ENCODE results near the gene ALDH3A2.
"Not testable (repeated sequence)": the region's sequence is repeated elsewhere in the genome, so short reads cannot be mapped to it uniquely, and the experiment has no call there.

The ALDH3A2 gene

DNA sequence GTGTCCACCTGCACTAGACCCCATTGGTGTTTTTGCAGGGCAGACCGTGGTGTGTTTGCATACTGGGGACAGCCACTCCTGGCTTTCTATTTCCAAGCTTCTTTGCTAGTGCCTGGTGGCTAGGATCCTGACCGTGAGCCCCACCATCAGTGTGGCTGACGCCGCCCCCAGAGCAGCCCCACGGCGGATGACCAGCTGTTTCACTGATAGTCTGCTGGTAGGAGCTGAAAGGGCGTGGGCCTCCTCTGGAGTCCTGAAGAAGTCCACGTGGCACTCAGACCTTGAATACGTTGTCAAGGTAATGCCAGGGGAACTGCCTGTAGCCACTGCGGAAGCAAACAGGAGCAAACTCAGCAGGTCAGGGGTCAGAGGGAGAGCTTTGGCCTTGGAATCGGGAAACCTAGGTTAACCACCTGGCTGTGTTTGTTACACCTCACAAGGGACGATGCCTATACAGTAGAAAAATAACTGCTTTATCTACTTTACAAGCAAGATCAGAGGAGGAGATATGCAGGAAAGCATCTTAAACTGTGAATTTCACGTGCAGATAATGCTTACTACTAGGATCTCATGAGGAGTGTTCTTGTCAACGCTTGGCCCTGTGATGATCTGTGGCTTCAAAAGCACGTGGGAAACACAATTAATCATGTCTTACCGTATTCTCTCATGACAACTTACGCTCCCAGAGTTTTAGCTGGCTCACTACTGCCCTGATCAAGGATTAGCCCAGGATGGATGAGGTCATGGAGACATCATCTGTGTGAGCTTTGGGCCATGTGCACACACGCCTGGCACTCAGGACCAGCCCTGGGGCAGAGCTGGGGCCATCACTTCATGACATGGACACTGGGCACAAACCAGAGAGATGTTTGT, 30.3 kb downstream of the ALDH3A2 start:
- no peak for DNase-seq (ENCODE audit: low read depth)

DNA sequence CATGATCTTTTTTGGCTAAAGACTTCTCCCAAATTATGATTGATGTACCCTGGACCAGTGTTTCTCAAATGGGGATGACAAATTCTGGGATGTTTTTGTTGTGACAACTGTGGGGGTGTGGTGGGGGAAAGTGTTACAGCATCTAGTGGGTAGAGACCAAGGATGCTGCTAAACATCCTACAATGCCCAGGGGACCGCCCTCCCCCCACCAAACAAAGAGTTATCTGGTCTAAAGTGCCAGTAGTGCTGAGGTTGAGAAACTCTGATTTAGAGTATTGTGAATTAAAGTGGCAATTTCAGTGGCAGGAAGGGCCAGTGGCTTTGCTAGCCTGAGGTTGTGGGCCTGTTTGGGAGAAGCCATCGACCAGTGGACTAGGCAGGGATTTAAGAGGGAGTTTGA, 34.6 kb downstream of the ALDH3A2 start:
- DNase-seq (ENCODE audit: low read depth), result no peak

- not testable (repeated sequence) for DNase-seq (ENCODE audit: low read depth)
Observed at GRCh38 chr17:19684909-19685580, 36.5 kb downstream of the ALDH3A2 start.

GRCh38 chr17:19686400-19687090, 38.0 kb downstream of the ALDH3A2 start:
- DNase-seq (ENCODE audit: low read depth), result no peak

DNA sequence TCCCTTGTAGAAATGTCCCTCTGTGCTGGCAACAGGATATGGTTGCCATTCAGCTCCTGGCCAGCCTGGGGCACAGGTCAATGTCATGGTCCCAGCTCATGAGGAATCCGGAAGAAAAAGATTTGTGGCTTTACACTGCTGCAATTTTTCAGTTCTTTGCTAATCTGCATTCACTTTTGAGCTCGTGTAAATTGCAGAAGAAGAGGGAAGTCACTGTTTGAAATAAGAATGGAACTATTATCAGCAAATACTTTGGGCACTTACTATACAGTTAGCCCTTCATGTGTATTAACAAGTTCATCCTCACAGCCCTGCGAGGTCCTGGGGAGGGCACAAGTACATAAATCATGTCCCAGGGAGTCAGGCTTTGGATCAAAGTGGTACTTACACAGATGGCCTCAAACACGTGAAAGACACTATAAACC, 53.7 kb downstream of the ALDH3A2 start:
- DNase-seq (ENCODE audit: low read depth), result no peak

GRCh38 chr17:19703106-19703827, 54.7 kb downstream of the ALDH3A2 start:
- no peak for DNase-seq (ENCODE audit: low read depth)

DNA sequence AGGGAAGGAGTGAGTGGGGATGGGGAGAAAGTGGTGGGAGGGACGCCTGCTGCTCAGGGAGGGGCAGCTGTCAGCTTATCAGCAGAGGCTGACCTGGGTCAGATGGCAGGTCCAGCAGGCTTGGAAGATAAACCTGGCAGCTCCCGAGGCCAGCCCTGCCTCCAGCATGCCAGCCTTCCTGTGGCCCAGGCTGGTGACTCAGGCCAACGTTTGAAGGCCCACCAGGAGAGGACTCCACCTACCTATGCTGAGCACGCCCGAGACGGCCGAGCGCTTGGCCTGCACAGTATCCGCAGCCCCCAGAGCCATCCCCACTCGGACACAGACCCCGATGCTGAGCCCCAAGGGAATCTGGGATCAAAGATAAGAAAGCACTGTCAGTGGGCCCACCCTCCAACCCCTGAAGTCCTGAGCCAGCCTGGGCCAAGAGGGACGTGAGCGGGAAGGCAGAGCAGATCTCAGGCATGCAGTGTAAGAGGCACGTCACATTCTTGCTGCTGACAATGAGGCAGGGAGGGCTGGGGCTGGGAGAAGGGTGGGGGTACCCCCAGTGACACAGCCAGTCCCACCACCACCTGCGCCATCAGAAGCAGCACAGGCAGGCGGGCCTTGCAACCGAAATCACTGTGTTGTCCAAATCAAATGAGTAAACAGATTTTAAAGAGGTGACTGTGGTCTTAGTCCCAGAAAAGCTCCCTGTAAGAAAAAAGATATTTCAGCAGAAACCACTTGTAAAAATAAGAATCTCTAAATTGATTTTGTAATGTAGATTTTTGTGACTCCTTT, 55.5 kb downstream of the ALDH3A2 start:
- DNase-seq (ENCODE audit: low read depth), result no peak

GRCh38 chr17:19705201-19705600, 56.6 kb downstream of the ALDH3A2 start:
- DNase-seq (ENCODE audit: low read depth), result no peak

- DNase-seq (ENCODE audit: low read depth), result no peak
Observed at GRCh38 chr17:19705771-19706770, 57.5 kb downstream of the ALDH3A2 start.

- DNase-seq (ENCODE audit: low read depth), result no peak
Observed at GRCh38 chr17:19706791-19707727, 58.5 kb downstream of the ALDH3A2 start.

- no peak for DNase-seq (ENCODE audit: low read depth)
Observed at GRCh38 chr17:19707728-19708221, 59.2 kb downstream of the ALDH3A2 start.

DNA sequence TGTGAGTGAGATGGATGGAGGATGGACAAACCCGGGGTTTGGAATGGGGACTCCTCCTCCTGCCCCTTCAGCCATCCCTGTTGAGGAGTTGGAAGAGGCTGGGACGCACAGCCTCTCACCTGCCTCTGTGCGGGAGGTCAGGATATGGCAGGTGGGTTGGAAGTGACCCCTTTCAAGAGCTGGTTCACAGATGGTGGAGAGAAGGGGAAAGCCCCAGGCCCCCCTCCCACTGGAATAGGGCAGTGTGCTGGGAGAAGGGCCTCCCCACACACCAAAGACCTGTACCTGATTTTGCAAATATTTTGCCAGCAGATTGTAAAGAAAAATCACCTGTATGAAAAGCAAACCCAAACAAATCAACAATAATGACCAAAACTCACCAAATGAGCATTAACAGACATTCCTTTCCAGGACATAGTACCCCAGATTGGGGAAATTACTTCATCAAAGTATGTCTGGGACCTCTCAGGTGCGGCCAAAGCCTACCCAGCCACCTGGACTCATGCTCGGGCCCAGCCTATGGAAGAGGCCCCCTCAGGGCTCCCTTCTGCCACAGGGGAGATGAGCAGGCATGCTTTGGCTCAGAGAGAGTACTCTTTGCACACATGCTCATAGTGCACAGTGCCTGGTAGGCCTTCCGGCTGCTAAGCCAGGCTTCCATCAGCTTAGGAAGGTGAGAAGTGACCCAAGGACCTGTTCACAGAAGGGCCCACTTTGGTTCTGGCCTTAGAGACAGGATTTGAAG, 60.1 kb downstream of the ALDH3A2 start:
- no peak for DNase-seq (ENCODE audit: low read depth)

GRCh38 chr17:19709841-19710240, 61.3 kb downstream of the ALDH3A2 start:
- DNase-seq (ENCODE audit: low read depth), result no peak

DNA sequence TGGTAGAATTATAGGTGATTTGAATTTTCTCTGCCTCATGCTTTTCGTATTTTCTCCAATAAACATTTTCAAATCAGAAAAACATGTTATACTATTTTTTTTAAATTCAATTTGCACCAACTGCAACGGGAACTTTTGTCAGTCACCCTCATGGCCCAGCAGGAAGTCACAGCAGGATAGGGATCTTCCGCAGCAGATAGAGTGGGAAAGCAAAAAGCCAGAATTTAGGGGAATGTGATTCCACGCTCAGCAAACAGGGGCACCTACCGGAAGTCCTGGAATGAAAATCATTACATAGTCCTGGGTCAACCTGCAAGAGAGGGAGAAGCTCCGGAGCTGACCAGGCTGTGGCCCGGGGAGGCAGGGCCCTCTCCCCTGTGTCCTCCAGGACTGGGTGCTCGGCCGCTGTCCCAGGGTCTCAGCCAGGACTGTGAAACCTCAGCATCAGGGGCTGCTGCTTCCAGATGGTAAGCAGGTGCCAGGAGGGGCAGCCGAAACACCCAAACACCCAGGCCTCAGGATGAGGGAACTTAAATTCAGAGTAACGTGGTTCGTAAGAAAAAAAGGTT, 64.0 kb downstream of the ALDH3A2 start:
- no peak for DNase-seq (ENCODE audit: low read depth)

GRCh38 chr17:19713462-19713861, 64.9 kb downstream of the ALDH3A2 start:
- DNase-seq (ENCODE audit: low read depth), result no peak

DNA sequence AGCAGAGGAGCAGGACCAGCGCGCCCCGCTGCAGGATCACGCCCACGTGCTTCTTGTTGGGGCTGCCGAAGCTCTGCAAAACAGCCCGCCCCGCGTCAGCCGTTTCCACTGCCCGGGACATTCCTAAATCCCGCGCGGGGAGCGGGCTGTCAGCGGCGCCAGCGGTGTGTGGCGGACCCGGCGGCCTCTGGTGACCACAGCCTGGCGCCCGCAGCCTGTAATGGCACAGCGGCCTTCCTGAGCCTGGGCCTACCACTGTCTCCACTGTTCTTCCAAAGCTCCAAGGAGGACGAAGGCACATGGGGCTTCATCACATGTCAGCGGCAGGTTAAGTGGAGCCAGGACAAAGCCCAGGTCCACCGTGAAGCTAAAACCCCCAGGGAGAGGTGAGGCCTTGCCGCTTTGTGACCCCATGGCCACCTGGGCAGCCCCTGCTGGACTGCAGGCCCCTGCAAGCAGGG, 65.4 kb downstream of the ALDH3A2 start:
- no peak for DNase-seq (ENCODE audit: low read depth)

Data from GM04504 (cell line).